HG03469 (cell line): Measurements from ENCODE around the gene TRABD2B.

Experiments
- ATAC-seq: cut with Tn5 transposase; IDR thresholded peaks from one replicate; pipeline ENCODE4 v1.9.1; 2021; ENCODE audit warnings: mild to moderate bottlenecking, moderate library complexity, moderate number of reproducible peaks; ENCODE audit not compliant: unreplicated experiment

Gene TRABD2B

DNA sequence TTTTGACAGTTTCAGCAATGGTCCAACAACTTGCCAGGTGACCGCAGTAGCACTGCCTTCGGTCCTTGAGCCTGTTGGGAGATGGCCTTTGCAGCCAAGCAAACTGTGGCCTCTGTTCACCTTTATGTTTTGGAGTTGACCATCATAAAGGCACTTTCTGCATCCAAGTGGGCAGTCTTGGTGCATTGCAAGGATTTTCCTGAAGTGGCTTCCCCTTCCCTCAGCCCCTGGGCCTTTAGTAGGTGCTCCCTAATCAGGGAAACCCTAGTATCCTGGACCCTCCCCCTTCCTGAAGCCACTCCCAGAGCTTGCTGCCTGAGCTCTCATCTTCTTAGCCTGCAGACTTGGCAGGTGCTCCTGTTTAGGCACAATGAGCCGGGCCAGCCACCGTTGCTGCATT, 140.2 kb downstream of the TRABD2B start:
- ATAC-seq: no peak

- no peak for ATAC-seq
Measured at GRCh38 chr1:47855230-47855629, 142.0 kb downstream of the TRABD2B start.

GRCh38 chr1:47854552-47855144, 142.5 kb downstream of the TRABD2B start:
- ATAC-seq: no peak

- ATAC-seq: no peak
Measured at GRCh38 chr1:47853852-47854251, 143.3 kb downstream of the TRABD2B start.

DNA sequence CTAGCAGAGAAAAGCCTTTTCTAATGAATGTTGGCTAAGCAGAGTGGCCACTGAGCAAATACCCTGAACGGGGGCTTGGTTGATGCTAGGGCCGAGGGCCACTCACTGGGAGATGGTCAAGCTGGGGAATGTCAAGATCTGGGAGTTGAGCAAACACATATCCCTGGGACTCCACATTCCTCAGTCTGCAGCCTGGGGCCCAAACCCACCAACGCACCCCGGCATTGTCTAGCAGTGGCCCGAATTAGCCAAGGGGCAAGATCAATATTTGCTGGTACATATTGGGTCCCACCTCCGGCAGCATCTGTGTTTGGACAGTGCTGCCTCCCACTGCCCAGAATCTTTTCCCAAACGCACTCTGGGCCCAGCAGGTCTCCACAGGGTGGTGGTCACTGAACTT, 144.1 kb downstream of the TRABD2B start:
- ATAC-seq: no peak

- ATAC-seq: no peak
Measured at GRCh38 chr1:47852006-47852718, 145.0 kb downstream of the TRABD2B start.

- ATAC-seq: no peak
Measured at GRCh38 chr1:47850451-47850850, 146.7 kb downstream of the TRABD2B start.

- no peak for ATAC-seq
Measured at GRCh38 chr1:47849591-47850261, 147.5 kb downstream of the TRABD2B start.

- ATAC-seq: no peak
Measured at GRCh38 chr1:47849005-47849521, 148.1 kb downstream of the TRABD2B start.

DNA sequence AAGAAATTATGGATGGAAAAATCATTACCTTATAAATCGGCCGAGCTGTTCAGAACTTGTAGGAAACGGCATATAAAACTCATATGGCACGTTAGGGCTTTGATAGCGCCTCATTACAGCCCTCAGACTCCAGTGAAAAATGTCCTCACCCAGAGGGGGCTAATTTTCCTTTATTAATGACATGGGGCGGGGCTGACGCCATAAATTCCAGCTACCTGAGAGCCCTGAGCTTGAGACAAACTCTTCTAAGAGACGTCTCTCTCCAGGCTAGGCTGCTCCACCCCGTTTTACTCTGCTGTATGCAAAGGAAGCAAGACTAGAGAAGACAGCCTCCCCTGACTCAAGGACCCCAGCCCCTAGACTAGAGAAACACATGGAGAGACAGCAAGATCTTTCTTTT, 149.4 kb downstream of the TRABD2B start:
- ATAC-seq: no peak

DNA sequence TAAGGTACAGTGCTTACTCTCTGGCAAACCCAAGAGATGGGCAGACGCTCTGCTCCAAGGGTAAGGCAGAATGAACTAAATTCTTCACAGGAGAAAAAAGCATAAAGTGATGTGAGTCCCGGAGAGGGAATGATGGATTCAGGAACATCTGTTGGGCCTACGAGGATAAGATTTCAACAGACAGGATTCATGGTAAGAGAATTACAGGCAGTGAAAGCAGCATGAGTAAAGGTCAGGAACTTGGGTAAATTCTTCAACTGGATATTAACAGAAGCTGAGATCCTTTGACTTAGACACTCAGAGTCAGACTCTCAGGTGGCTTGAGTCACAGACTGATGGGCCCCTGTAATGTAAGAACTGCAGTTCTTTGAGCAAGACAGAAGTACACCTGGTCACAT, 152.6 kb downstream of the TRABD2B start:
- no peak for ATAC-seq

DNA sequence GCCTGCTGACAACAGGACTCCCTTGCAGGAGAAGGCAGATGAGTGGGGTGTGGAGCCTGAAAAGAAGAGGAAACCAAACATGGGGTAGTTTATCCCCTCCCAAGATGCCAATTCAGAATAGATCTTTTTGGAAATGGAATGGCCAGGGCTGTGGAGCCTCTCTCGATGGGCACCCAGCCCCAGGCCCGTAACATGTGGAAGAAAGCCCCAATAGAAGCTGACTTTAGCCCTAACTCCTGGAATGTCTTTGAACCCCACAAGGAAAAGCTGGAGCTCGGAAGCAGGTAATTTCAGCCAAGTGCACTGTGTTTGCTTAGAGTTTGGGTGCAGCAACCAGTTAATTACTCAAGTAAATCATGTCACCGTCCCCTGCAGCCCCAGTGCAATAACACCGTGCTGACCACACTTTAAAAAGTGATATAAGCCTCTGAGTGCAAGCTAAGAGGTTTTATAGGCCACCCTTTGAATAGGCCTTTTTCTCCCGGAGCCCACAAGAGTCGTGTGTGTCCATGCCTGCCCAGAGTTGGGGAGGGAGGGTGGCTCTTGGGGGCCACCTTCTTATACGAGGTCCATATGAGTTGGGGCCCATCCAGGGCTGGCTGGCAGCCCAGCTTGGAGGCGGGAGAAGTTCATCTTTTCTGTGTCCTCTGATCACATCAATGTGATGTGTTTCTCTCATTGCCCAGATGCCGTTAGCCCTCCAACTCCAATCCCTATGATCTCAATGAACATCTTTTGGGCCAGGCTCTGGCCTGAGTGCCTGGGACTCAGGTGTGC, 153.2 kb downstream of the TRABD2B start:
- no peak for ATAC-seq

GRCh38 chr1:47843059-47843458, 154.1 kb downstream of the TRABD2B start:
- no peak for ATAC-seq

- ATAC-seq: no peak
Measured at GRCh38 chr1:47842228-47842919, 154.8 kb downstream of the TRABD2B start.

- no peak for ATAC-seq
Measured at GRCh38 chr1:47841356-47841755, 155.8 kb downstream of the TRABD2B start.

DNA sequence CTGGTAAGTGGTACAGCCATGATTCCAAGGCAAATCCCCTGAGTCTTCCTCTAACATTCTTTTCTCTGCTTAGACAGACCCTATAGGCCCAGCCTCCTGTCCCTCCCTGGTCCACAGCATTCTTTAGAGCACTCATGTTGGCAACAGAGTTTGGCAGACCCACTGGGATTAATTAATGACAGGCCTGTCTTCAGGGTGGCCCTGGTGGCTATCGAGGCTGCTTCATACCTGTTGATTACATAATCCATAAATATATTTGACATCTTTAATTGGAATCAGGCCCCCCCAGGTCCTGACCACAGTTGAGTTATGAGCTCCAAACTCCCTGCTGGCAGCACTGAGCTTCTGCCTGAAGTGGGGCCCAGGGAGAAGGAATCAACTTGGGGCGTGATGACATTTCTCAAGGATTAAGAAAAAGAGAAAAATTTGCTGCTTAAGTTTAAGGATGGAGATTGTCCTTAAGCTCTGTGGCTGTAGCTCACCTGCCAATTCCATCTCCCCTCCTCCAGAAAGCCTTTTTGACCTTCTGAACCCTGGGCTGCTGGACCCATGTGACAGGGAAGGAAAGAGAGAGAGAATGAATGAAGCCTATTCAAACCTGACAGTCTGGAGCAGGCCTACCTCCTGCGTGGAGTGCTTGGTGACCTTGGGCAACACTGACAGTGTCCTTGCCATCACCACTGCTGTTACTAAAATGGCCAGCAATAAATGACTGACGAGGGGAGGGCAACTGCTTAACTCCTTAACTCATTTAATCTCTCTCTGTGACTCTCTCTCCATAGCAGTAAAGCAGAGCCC, 156.6 kb downstream of the TRABD2B start:
- ATAC-seq: no peak

- ATAC-seq: no peak
Measured at GRCh38 chr1:47839433-47839760, 157.8 kb downstream of the TRABD2B start.

DNA sequence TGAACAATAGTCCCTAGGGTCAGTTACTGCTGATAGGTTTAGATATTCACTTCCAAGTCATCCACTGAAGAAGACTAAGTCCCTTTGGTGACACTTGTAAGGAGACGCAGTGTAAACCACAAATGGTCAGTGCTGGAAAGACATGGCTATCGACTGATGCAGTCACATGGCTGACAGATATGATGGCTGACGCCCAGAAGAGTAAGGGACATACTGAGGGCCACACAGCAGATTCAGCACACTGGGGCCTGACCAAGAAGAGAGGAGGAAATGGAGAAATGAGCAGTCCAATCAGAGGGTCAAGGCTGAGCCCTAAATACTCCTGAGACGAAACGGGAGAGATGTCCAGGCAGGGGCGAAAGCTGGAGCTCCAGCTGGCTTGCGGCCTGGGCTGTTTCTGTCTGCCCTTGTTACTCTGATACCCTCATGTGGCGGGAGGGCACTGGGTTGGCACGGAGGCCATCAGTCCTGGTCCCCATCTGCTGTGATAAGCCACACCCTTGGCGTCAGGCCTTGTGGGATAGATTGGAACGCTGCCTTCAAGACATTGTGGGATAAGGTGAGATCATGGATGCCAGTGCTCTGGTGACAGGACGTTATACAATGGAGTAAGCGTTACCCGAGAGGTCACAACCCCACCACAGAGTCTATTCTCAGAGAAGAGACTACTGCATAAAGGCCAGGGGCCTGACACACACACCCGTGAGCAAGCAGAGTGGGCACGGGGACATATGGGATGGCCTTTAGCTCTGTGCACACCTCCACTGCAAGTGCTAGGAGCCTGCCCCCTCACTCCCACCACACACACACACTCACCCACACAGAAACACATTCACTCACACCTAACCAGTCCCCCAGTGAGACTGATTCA, 158.4 kb downstream of the TRABD2B start:
- no peak for ATAC-seq
